ENCODE results near the gene CERCAM. TPM values are rescaled to one million over a fixed set of nuclear protein-coding genes. Genes with fewer than 3 reads are reported as not detected.

The CERCAM gene
- total RNA-seq, 1 donor = 195 TPM

DNA sequence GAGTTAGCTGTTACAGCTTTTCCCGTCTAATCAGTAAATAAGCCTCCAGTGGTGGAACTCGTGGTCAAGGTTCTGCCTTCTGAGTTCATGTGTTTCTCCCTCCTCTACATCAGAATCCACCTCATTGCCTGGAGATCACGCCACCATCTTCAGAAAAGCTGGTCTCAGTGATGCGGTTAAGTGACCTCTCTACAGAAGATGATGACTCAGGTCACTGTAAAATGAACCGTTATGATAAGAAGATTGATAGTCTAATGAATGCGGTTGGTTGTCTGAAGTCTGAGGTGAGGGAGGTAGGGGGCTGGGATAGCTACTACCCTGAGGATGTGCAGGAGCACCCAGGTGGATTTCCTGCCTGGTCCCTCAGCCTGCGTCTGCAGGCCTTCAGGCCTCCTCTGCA lies 48.4 kb downstream of the CERCAM start:
- TF ChIP-seq, protein P1, sequence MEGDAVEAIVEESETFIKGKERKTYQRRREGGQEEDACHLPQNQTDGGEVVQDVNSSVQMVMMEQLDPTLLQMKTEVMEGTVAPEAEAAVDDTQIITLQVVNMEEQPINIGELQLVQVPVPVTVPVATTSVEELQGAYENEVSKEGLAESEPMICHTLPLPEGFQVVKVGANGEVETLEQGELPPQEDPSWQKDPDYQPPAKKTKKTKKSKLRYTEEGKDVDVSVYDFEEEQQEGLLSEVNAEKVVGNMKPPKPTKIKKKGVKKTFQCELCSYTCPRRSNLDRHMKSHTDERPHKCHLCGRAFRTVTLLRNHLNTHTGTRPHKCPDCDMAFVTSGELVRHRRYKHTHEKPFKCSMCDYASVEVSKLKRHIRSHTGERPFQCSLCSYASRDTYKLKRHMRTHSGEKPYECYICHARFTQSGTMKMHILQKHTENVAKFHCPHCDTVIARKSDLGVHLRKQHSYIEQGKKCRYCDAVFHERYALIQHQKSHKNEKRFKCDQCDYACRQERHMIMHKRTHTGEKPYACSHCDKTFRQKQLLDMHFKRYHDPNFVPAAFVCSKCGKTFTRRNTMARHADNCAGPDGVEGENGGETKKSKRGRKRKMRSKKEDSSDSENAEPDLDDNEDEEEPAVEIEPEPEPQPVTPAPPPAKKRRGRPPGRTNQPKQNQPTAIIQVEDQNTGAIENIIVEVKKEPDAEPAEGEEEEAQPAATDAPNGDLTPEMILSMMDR (IDR thresholded peaks at IDR 0.05; ENCODE audit: extremely low read depth, low read depth, low read length) = no peak
- peaks cover 6% of the 10 kb centered on the region for H3K4me1 ChIP-seq (ENCODE audit: insufficient read depth, low read length)
- H4K20me1 ChIP-seq (ENCODE audit: insufficient read depth, low read length) = peaks cover 8% of the 10 kb centered on the region
- H3K4me3 ChIP-seq (ENCODE audit: insufficient read depth, low read length) = no peak overlapping the region
- no peaks in the 10 kb centered on the region for H3K79me2 ChIP-seq (ENCODE audit: insufficient read depth, low read length)
- no peaks in the 10 kb centered on the region for H3K9me3 ChIP-seq (ENCODE audit: low read depth, low read length)
- no peak overlapping the region for H2AFZ ChIP-seq (ENCODE audit: low read length)
- no peak overlapping the region for H3K27ac ChIP-seq (ENCODE audit: low read depth, low read length)
- no peaks in the 10 kb centered on the region for H3K27me3 ChIP-seq (ENCODE audit: insufficient read depth, low read length)
- no peak overlapping the region for H3K4me2 ChIP-seq (ENCODE audit: insufficient read depth, low read length)
- DNase-seq (ENCODE audit: insufficient read length, low spot score, missing footprints) = no peak
- peaks cover 24% of the 10 kb centered on the region for H3K36me3 ChIP-seq (ENCODE audit: insufficient read depth, low read length)

DNA sequence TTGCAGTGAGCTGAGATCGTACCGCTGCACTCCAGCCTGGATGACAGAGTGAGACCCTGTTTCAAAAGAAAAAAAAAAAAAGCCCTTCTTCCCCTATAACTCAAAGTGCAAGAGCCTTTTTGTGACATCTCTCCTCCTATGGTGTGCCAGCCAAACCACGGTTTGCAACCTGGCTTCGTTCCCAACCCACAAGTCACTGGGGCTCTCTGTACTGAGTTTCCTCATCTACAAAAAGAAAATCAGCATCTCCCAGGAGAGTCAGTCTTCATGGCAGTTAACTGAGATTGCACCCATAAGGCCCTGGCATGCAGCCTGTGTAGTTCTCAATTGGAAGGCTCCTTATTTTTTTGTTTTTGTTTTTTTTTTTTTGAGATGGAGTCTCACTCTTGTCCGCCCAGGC lies 49.9 kb downstream of the CERCAM start:
- TF ChIP-seq, protein P1 (IDR thresholded peaks at IDR 0.05; ENCODE audit: extremely low read depth, low read depth, low read length) = no peak
- no peaks in the 10 kb centered on the region for H3K9me3 ChIP-seq (ENCODE audit: low read depth, low read length)
- peak overlapping the region; percentile 20 for H3K4me2 ChIP-seq (ENCODE audit: insufficient read depth, low read length)
- peaks cover 22% of the 10 kb centered on the region for H3K36me3 ChIP-seq (ENCODE audit: insufficient read depth, low read length)
- peaks cover 6% of the 10 kb centered on the region for H3K4me1 ChIP-seq (ENCODE audit: insufficient read depth, low read length)
- peaks cover 8% of the 10 kb centered on the region for H4K20me1 ChIP-seq (ENCODE audit: insufficient read depth, low read length)
- H3K79me2 ChIP-seq (ENCODE audit: insufficient read depth, low read length) = no peaks in the 10 kb centered on the region
- H3K27ac ChIP-seq (ENCODE audit: low read depth, low read length) = no peak overlapping the region
- H3K27me3 ChIP-seq (ENCODE audit: insufficient read depth, low read length) = no peaks in the 10 kb centered on the region
- DNase-seq (ENCODE audit: insufficient read length, low spot score, missing footprints) = peak; percentile 88
- no peak overlapping the region for H2AFZ ChIP-seq (ENCODE audit: low read length)
- H3K4me3 ChIP-seq (ENCODE audit: insufficient read depth, low read length) = no peak overlapping the region

DNA sequence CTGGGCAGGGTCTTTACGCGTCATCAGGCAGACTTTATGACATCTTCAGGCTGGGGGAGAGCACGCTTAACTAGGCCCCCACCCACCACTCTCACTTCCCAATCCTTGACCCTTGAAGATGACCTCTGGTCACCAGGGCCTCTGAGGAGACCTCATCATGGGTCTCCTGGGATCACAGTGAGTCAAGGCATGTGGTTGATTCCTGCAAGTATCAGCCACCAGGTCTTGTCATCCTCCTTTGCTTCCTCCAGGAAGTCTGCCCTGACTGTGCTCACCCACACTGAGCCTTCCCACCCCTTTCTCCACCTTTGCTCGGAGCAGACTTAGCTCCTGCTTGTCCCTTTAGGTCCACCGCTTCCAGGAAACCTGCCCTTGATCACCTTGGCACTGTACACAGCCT lies 52.4 kb downstream of the CERCAM start:
- H3K4me3 ChIP-seq (ENCODE audit: insufficient read depth, low read length) = no peak overlapping the region
- H3K9me3 ChIP-seq (ENCODE audit: low read depth, low read length) = no peaks in the 10 kb centered on the region
- no peak overlapping the region for H3K4me2 ChIP-seq (ENCODE audit: insufficient read depth, low read length)
- H3K4me1 ChIP-seq (ENCODE audit: insufficient read depth, low read length) = peaks cover 6% of the 10 kb centered on the region
- no peak overlapping the region for H3K27ac ChIP-seq (ENCODE audit: low read depth, low read length)
- H3K79me2 ChIP-seq (ENCODE audit: insufficient read depth, low read length) = no peaks in the 10 kb centered on the region
- no peaks in the 10 kb centered on the region for H3K27me3 ChIP-seq (ENCODE audit: insufficient read depth, low read length)
- H2AFZ ChIP-seq (ENCODE audit: low read length) = no peak overlapping the region
- H4K20me1 ChIP-seq (ENCODE audit: insufficient read depth, low read length) = peaks cover 8% of the 10 kb centered on the region
- TF ChIP-seq, protein P1 (IDR thresholded peaks at IDR 0.05; ENCODE audit: extremely low read depth, low read depth, low read length) = no peak
- no peak for DNase-seq (ENCODE audit: insufficient read length, low spot score, missing footprints)
- peaks cover 25% of the 10 kb centered on the region for H3K36me3 ChIP-seq (ENCODE audit: insufficient read depth, low read length)

DNA sequence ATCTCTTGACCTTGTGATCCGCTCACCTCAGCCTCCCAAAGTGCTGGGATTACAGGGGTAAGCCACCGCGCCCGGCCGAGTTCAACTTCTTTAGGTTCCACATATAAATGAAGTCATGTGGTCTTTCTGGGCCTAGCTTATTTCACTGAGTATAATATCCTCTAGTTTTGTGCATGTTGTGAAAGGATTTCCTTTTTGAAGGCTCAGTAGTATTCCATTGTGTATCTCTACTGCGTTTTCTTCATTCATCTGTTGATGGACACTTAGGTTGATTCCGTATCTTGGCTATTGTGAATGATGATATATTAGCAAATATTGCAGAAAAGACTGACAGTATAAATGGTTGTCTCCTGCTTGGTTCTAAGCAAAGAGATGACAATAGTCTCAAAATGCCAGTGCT lies 55.2 kb downstream of the CERCAM start:
- Histone ChIP-seq H3K79me2 (ENCODE audit: insufficient read depth, low read length) (no peaks in the 10 kb centered on the region), H3K27ac (ENCODE audit: low read depth, low read length) (no peak overlapping the region), H3K4me1 (ENCODE audit: insufficient read depth, low read length) (no peaks in the 10 kb centered on the region), H4K20me1 (ENCODE audit: insufficient read depth, low read length) (peaks cover 7% of the 10 kb centered on the region), H3K4me3 (ENCODE audit: insufficient read depth, low read length) (no peak overlapping the region), H3K9me3 (ENCODE audit: low read depth, low read length) (no peaks in the 10 kb centered on the region), H2AFZ (ENCODE audit: low read length) (no peak overlapping the region), H3K4me2 (ENCODE audit: insufficient read depth, low read length) (no peak overlapping the region), H3K27me3 (ENCODE audit: insufficient read depth, low read length) (no peaks in the 10 kb centered on the region), H3K36me3 (ENCODE audit: insufficient read depth, low read length) (peaks cover 35% of the 10 kb centered on the region)
- no peak for DNase-seq (ENCODE audit: insufficient read length, low spot score, missing footprints)
- TF ChIP-seq, protein P1 (IDR thresholded peaks at IDR 0.05; ENCODE audit: extremely low read depth, low read depth, low read length) = no peak

Data from osteoblast (primary cell).